GM19455 (cell line): ENCODE results near the gene WEE1.

Experiments
- ATAC-seq: cut with Tn5 transposase; IDR thresholded peaks from one replicate; pipeline ENCODE4 v1.9.1; 2021; ENCODE audit not compliant: unreplicated experiment

Gene WEE1

GRCh38 chr11:9565822-9566560 lies 7.5 kb upstream of the WEE1 start:
- peak; percentile 85 for ATAC-seq

- no peak for ATAC-seq
These were observed 6.9 kb upstream of the WEE1 start for GRCh38 chr11:9566561-9567063.

- no peak for ATAC-seq
These were observed 6.1 kb upstream of the WEE1 start for GRCh38 chr11:9567401-9567800.

GRCh38 chr11:9568161-9568853 lies 5.2 kb upstream of the WEE1 start:
- ATAC-seq: no peak

GRCh38 chr11:9568854-9569587 lies 4.4 kb upstream of the WEE1 start:
- ATAC-seq: no peak

- ATAC-seq: no peak
These were observed 3.8 kb upstream of the WEE1 start for GRCh38 chr11:9569588-9570164.

- ATAC-seq: no peak
These were observed 3.0 kb upstream of the WEE1 start for GRCh38 chr11:9570313-9571025.

GRCh38 chr11:9571071-9571762 lies 2.3 kb upstream of the WEE1 start:
- ATAC-seq: no peak

GRCh38 chr11:9571763-9572115 lies 1.7 kb upstream of the WEE1 start:
- no peak for ATAC-seq

- peak; percentile 32 for ATAC-seq
These were observed 528 bp downstream of the WEE1 start for GRCh38 chr11:9573775-9574621.

GRCh38 chr11:9574622-9575259 lies 1.3 kb downstream of the WEE1 start:
- ATAC-seq: no peak

- ATAC-seq: no peak
These were observed 2.1 kb downstream of the WEE1 start for GRCh38 chr11:9575260-9576240.

GRCh38 chr11:9576701-9577381 lies 3.4 kb downstream of the WEE1 start:
- ATAC-seq: no peak

GRCh38 chr11:9577556-9577955 lies 4.1 kb downstream of the WEE1 start:
- no peak for ATAC-seq

- no peak for ATAC-seq
These were observed 7.4 kb downstream of the WEE1 start for GRCh38 chr11:9580894-9581293.

- ATAC-seq: no peak
These were observed 8.2 kb downstream of the WEE1 start for GRCh38 chr11:9581556-9582161.

- ATAC-seq: no peak
These were observed 17.2 kb downstream of the WEE1 start for GRCh38 chr11:9590717-9591116.
